ENCODE measurements around the gene FBN2.

DNA sequence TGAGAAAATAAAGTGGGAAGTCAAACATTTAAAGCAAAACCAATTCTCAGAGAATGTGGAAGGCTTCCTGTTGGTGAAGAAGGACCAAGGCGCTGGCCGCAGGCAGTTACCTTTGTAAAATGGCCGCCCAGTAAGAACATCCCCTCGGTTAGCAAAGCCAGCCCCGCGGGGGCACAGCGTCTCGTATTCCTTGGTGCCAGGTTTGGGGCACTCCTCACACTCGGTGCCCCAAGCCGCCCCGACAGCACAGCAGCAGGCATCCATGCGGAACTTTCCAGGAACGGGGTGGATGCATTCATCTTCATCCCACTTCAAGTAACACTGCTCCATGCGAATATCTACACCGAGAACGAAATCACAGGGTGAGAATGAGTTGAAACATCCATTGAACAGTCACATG, 192.8 kb downstream of the FBN2 start:
- TF ChIP-seq, protein P1, sequence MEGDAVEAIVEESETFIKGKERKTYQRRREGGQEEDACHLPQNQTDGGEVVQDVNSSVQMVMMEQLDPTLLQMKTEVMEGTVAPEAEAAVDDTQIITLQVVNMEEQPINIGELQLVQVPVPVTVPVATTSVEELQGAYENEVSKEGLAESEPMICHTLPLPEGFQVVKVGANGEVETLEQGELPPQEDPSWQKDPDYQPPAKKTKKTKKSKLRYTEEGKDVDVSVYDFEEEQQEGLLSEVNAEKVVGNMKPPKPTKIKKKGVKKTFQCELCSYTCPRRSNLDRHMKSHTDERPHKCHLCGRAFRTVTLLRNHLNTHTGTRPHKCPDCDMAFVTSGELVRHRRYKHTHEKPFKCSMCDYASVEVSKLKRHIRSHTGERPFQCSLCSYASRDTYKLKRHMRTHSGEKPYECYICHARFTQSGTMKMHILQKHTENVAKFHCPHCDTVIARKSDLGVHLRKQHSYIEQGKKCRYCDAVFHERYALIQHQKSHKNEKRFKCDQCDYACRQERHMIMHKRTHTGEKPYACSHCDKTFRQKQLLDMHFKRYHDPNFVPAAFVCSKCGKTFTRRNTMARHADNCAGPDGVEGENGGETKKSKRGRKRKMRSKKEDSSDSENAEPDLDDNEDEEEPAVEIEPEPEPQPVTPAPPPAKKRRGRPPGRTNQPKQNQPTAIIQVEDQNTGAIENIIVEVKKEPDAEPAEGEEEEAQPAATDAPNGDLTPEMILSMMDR (IDR thresholded peaks at IDR 0.05): no peak
- no peak for TF ChIP-seq POLR2A (IDR thresholded peaks at IDR 0.05)

Measured in Peyer's patch (tissue), 4 donors.